HL-60/S4 treated with phorbol 12-myristate 13-acetate at 8.2 ng/mL for 4 days and 3 days (cell line): ENCODE data around the gene CSK.

Experiments
- in situ Hi-C: fragments of 300-500 bp; cut with MboI; formaldehyde crosslinking; loops from 2 replicates; pipeline ENCODE4 v1.15.0; 2022; ENCODE audit warnings: low sequenced_read_pairs

Gene CSK

GRCh38 chr15:74822233-74822632 is 40.4 kb downstream of the CSK start:
- in situ Hi-C loops = no loop called here

- in situ Hi-C loops = no loop called here
These were observed 41.4 kb downstream of the CSK start for GRCh38 chr15:74823324-74823723.

- in situ Hi-C loops = no loop called here
These were observed 43.1 kb downstream of the CSK start for GRCh38 chr15:74824976-74825375.

- in situ Hi-C loops = no loop called here
These were observed 44.0 kb downstream of the CSK start for GRCh38 chr15:74825866-74826265.

- in situ Hi-C loops = no loop called here
These were observed 44.5 kb downstream of the CSK start, which contains the start of gene CPLX3 for GRCh38 chr15:74826364-74826819. CPLX3 (plus strand) TSS chr15:74826627; CDS start chr15:74826704, 77 bp downstream.

- in situ Hi-C loops = no loop called here
These were observed 45.0 kb downstream of the CSK start for GRCh38 chr15:74826921-74827320.

- in situ Hi-C loops = no loop called here
These were observed 45.7 kb downstream of the CSK start for GRCh38 chr15:74827614-74828013.

GRCh38 chr15:74828835-74829234 is 47.0 kb downstream of the CSK start:
- in situ Hi-C loops = no loop called here

GRCh38 chr15:74829486-74829885 is 47.6 kb downstream of the CSK start:
- in situ Hi-C loops = no loop called here

- in situ Hi-C loops = no loop called here
These were observed 48.1 kb downstream of the CSK start for GRCh38 chr15:74829991-74830390.

- in situ Hi-C loops = no loop called here
These were observed 49.0 kb downstream of the CSK start for GRCh38 chr15:74830868-74831267.

- in situ Hi-C loops = no loop called here
These were observed 50.1 kb downstream of the CSK start for GRCh38 chr15:74831813-74832495.

GRCh38 chr15:74832826-74833225 is 50.9 kb downstream of the CSK start:
- in situ Hi-C loops = no loop called here

- in situ Hi-C loops = no loop called here
These were observed 51.7 kb downstream of the CSK start for GRCh38 chr15:74833376-74834107.

GRCh38 chr15:74835312-74835823 is 53.5 kb downstream of the CSK start:
- in situ Hi-C loops = no loop called here

- in situ Hi-C loops = no loop called here
These were observed 55.0 kb downstream of the CSK start for GRCh38 chr15:74836846-74837245.

- in situ Hi-C loops = no loop called here
These were observed 55.7 kb downstream of the CSK start for GRCh38 chr15:74837482-74838136.

- in situ Hi-C loops = no loop called here
These were observed 56.2 kb downstream of the CSK start for GRCh38 chr15:74838137-74838516.

GRCh38 chr15:74838746-74839525 is 57.1 kb downstream of the CSK start:
- in situ Hi-C loops = no loop called here

- in situ Hi-C loops = no loop called here
These were observed 57.9 kb downstream of the CSK start for GRCh38 chr15:74839526-74840395.
